Measurements from ENCODE around the gene SRRT.
A peak's percentile ranks its signal among the peaks of the same experiment; 100 is the strongest.

The SRRT gene

DNA sequence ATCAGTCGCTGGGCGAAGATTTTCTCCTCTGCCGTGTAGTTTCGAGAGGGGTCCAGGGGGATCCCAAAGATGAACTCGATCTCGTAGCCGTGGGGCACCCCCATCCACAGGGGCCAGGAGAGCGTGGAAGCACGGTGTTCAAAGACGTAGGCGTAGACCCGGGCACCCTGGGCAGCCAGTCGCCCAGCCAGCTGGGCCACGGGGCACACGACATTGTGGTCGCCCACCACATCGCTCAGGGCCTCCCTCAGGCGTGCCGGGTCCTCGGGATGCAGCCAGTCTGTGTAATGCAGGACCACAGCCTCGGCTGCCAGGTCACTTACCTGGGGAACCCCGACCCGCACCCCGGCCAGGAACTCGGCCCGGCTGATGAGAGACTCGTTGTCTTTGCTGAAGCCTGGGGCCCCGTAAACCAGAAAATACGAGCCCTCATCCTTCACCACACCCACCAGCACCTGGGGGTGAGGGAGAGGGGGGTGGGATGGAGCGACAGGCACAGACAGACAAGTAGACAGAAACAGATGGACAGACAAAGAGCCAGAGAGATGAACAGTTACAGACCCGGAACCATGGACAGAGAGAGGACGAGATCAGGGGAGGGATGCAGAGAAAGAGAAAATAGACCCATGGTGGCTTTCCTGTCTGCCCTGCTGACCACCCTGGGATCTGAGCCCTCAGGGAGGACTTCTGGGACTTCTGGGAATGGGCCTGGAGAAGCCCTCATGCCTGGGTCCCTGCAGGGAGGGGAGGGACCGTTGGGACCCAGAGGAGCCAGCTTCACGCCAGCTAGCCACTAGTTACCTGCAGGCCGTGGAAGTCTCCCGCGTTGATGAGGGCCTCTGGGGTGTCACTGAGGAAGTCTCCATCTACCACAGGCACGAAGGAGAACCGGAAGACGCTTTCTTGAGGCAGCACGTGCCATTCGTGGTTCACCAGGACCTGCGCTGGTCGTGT is 17.7 kb downstream of the SRRT start:
- TF ChIP-seq, protein P1, sequence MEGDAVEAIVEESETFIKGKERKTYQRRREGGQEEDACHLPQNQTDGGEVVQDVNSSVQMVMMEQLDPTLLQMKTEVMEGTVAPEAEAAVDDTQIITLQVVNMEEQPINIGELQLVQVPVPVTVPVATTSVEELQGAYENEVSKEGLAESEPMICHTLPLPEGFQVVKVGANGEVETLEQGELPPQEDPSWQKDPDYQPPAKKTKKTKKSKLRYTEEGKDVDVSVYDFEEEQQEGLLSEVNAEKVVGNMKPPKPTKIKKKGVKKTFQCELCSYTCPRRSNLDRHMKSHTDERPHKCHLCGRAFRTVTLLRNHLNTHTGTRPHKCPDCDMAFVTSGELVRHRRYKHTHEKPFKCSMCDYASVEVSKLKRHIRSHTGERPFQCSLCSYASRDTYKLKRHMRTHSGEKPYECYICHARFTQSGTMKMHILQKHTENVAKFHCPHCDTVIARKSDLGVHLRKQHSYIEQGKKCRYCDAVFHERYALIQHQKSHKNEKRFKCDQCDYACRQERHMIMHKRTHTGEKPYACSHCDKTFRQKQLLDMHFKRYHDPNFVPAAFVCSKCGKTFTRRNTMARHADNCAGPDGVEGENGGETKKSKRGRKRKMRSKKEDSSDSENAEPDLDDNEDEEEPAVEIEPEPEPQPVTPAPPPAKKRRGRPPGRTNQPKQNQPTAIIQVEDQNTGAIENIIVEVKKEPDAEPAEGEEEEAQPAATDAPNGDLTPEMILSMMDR (conservative IDR thresholded peaks at IDR 0.05; ENCODE audit: low read length) = no peak
- no peak for DNase-seq (ENCODE audit: low read depth)
- H3K4me3 ChIP-seq (ENCODE audit: low read length) = no peak overlapping the region

DNA sequence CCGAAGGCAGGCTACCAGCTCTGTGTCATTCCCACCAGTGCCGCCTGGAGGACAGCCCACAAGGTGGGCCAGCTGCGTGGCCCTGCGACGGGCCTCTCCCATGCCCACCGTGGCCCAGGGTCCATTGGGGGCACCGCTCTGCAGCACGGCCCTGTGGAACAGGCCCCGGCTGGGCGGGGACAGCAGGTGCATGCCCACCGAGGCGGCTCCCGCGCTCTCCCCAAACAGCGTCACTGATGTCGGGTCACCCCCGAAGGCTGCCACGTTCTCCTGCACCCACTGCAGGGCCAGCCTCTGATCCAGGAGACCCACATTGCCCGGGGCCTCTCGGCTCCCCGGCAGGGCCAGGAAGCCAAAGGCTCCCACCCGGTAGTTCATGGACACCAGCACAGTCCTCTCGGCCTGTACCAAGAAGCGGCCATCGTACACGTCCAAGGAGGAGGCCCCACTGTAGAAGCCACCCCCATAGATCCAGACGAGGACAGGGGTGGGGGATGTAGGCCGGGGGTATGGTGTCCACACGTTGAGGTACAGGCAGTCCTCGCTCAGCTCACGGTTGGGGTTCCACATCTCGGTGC is 18.5 kb downstream of the SRRT start:
- DNase-seq (ENCODE audit: low read depth) = no peak
- TF ChIP-seq, protein P1 (conservative IDR thresholded peaks at IDR 0.05; ENCODE audit: low read length) = no peak
- H3K4me3 ChIP-seq (ENCODE audit: low read length) = no peak overlapping the region

DNA sequence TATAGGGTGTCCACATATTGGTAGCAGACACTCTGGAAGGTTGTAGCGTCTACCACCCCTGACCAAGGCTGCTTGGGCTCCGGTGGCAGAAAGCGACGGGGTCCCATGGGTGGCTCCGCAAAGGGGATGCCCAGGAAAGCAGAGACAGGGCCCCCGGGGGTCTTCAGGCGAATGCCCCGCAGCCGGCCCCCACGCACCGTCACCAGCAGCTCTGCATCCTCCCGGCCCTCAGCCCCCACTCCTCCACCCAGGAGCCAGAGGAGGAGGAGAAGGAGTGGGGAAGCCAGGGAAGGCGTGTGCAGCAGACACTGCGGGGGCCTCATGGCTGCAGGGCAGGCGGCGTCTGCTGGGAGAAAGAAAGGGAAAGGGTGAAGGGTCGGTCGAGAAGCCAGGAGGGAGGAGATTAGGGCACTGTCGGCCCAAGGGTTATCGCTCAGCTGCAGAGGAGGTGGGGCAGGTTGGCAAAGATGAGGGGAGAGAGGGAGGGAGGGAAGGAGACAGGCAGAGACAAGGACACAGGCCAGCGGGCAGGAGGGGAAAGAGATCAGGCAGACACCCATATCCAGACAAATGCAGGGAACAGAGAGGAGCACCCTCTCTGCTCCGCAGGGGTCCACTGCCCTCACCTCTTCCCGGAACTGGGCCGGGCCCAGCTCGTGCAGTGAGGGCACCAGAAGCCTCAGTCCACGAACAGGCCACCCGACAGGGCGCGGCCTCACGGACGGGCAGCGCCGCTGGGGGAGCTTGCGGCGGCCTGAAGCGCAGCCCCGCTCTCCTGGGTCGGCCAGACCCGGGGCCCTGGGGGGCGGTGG is 19.2 kb downstream of the SRRT start:
- no peak overlapping the region for H3K4me3 ChIP-seq (ENCODE audit: low read length)
- TF ChIP-seq, protein P1 (conservative IDR thresholded peaks at IDR 0.05; ENCODE audit: low read length) = no peak
- no peak for DNase-seq (ENCODE audit: low read depth)

DNA sequence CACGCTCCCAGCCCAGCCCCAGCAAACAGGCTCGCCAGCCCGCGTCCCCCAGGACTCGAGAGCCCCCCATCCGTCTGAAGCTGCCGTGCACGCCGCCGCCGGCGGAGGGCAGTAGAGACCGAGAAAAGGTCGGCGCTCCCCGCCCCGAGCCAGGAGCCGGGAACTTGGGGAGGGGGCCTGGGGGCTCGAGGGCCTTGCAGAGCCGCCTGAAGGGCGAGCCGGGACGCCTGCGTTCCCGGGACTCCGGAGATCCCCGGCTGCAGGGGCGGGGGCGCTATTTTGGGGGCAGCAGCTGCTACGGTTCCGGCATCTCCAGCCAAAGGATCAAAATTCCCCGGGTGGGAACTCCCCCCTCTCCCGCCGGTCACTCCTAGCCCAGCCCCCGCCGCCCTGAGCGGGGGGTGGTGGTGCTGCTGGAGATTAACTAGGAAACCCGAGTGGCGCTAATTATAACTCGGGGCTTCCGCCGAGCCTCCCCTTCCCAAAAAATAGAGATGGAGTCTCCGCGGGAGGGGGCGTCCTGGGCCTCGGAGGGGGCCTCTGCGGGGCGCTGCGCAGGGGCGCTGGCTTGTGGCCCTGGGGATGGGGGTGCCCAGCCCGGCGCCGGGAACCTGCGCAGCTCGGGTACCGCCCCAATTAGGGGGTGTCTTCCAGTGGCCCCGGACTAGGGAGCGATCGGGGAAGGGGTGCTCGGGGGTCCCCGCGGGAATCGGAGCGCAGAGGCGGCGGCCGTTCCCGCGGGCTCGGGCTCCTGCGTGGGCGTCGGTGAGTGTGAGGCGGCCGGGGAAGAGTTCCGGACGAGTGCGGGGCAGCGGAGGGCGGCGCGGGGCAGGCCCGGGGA is 20.2 kb downstream of the SRRT start:
- H3K4me3 ChIP-seq (ENCODE audit: low read length) = peak overlapping the region; percentile 36; the same call in 1 of the 2 replicates
- no peak for DNase-seq (ENCODE audit: low read depth)

DNA sequence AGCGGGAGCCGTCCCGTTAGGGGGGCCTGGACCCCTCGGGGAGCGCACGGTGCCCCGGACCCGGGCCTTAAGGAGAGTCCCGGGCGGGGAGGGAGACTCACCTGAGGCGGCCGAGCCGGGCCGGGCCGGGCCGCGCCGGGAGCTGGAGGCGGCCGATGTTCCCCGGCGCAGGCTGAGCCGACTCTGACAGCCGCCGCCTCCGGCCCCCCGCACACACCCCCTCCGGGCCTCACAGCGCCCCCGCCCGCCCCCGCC is 20.7 kb downstream of the SRRT start, which contains the start of gene ACHE:
Gene ACHE (minus strand): TSS at position 188 of the 255 bp plus-strand sequence. CDS start 1,656 bp downstream, outside the sequence.
- TF ChIP-seq, protein P1 (conservative IDR thresholded peaks at IDR 0.05; ENCODE audit: low read length) = no peak
- DNase-seq (ENCODE audit: low read depth) = no peak
- H3K4me3 ChIP-seq (ENCODE audit: low read length) = peak within 1 kb of the TSS; percentile 36; the same call in 1 of the 2 replicates

More for the DNA sequence above, 20.2 kb downstream of the SRRT start:
- TF ChIP-seq, protein P1 (conservative IDR thresholded peaks at IDR 0.05; ENCODE audit: low read length) = peak; percentile 61

DNA sequence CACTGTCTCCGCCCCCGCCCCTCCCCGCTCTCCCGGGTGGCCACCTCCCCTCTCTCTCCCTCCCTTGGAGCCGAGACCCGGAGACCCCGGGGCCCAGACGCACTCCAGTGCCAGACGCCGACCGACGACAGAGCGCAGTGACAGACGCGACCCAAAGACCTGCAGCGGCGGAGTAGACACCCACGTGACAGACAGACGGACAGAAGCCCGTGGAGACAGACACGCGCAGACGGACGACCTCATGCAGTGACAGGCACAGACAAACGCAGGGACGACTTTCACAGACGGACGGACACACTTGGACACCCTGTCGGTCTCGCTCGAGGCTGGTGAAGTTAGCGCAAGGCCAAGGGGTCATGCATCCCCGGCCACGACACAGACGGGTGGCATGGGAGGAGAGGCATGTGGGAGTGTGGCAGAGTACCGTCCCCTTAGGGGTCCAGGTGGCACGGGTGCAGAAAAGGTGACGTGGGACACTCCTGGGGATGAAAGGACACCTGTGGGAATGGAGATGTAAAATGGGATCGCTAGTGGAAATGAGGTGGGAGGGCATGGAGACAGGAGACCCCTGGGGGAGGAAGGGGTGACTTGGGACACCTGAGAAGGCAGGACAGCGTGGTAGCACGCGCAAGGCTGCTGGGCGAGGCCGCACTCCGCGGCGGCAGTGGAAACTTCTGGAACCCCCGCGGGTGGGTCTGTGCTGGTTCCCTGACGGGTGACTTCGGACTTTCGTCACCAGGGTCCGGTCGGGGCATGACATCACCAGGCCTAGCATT is 21.2 kb downstream of the SRRT start:
- TF ChIP-seq, protein P1 (conservative IDR thresholded peaks at IDR 0.05; ENCODE audit: low read length) = no peak
- DNase-seq (ENCODE audit: low read depth) = no peak
- H3K4me3 ChIP-seq (ENCODE audit: low read length) = no peak overlapping the region
